Testis (tissue), 2 donors: ENCODE data around the gene OPA3.

Source experiments
- POLR2A ChIP-seq: fragments of 450-650 bp; IDR thresholded peaks from one replicate; pipeline ENCODE4 v1.6.1; 2017; ENCODE audit warnings: antibody characterized with exemption, mild to moderate bottlenecking, moderate library complexity
- TF ChIP-seq, protein P1 (sequence below), 3 experiments: fragments of 450-650 bp in 2 of 3; fragments of 200-600 bp in 1 of 3; sonication (generic) in 1 of 3; IDR thresholded peaks; one replicate each; pipeline ENCODE4 v1.5.1; 2016 to 2019; ENCODE audit warnings: antibody characterized with exemption in 3 of 3, mild to moderate bottlenecking in 2 of 3, moderate library complexity in 1 of 3

DNA sequence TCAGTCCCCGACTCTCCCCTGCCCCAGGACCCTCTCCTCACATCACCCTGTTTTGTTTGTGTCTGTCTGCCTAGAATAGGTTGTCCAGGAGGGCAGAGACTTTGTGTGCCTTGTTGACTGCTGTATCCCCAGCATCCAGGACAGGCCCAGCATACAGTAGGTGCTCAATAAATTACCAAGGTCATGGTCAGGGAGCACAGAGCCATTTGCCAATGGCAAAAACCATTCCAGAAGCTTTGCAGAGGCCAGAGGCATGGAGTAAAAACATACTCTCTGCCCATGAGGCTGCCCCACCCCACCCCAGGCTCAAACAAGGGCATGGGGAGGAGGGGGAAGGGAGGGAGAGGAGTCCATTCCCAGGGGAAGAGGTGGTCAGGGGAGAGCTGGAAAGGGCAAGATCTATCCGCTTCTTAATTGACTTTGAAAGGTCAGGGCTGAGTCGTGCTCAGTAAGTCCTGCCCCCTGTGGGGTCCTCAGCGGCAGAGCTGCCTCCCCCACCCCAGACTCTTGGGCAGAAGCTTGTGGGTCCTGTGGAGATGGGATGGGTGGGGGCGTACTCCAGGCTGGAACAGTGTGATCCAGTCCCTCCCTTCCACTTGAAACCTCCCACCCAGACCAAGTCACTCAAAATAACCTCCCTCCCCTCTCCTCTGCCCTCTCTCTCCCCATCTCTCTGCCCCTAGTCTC is 13.0 kb upstream of the OPA3 start:
- TF ChIP-seq, protein P1, sequence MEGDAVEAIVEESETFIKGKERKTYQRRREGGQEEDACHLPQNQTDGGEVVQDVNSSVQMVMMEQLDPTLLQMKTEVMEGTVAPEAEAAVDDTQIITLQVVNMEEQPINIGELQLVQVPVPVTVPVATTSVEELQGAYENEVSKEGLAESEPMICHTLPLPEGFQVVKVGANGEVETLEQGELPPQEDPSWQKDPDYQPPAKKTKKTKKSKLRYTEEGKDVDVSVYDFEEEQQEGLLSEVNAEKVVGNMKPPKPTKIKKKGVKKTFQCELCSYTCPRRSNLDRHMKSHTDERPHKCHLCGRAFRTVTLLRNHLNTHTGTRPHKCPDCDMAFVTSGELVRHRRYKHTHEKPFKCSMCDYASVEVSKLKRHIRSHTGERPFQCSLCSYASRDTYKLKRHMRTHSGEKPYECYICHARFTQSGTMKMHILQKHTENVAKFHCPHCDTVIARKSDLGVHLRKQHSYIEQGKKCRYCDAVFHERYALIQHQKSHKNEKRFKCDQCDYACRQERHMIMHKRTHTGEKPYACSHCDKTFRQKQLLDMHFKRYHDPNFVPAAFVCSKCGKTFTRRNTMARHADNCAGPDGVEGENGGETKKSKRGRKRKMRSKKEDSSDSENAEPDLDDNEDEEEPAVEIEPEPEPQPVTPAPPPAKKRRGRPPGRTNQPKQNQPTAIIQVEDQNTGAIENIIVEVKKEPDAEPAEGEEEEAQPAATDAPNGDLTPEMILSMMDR (IDR thresholded peaks at IDR 0.05) = no peak
- TF ChIP-seq POLR2A = no peak
